Omental fat pad (tissue), 4 donors: ENCODE data around the gene MDC1. TPM values are rescaled to one million over a fixed set of nuclear protein-coding genes. Genes with fewer than 3 reads are reported as not detected.

Experiments
- ATAC-seq: fragments of 150-250 bp; one replicate; pipeline ENCODE4 v1.9.1; 2016; ENCODE audit warnings: mild to moderate bottlenecking, moderate library complexity; ENCODE audit not compliant: low FRiP score
- DNase-seq: peaks from one replicate; pipeline ENCODE4 v3.0.0-alpha.2; 2019; ENCODE audit warnings: low spot score
- small RNA-seq: library from RNA; depleted of rRNA; stranded (forward); fragments of <200 nt; gene quantifications from one replicate; pipeline ENCODE3, GENCODE V24; 2016
- total RNA-seq, 4 donors: library from RNA; depleted of rRNA; stranded (reverse); fragments of >200 nt; gene quantifications; one replicate each; pipeline ENCODE4 v1.1.0, GENCODE V29; 2016
- TF ChIP-seq, protein P1 (sequence below), 3 donors: fragments of 450-650 bp; IDR thresholded peaks; one replicate each; pipeline ENCODE4 v1.5.1; 2016 to 2017; ENCODE audit warnings: antibody characterized with exemption in 3 of 3, mild to moderate bottlenecking in 3 of 3, moderate library complexity in 2 of 3

The MDC1 gene
- total RNA-seq, 4 donors from 2014 or later = 6.2 to 15.0 (median 7.2) TPM

DNA sequence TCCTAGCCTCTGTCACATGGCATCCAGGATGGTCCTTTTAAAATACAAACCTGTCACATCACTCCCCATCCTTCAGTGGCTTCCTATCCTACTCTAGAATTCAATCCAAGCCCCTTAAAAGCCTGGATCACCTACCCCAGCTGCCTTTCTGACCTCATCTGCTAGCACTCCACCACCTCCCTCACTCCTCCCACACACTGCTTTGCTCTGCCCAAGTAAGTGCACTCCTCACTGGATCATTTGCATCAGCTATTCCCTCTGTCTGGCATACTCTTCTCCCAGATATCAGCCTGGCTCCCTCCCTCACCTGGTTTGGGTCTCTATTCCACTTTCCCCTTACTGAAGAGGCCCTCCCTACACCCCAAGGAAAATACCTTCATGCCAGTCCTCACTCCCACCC, 59.6 kb downstream of the MDC1 start:
- TF ChIP-seq, protein P1, sequence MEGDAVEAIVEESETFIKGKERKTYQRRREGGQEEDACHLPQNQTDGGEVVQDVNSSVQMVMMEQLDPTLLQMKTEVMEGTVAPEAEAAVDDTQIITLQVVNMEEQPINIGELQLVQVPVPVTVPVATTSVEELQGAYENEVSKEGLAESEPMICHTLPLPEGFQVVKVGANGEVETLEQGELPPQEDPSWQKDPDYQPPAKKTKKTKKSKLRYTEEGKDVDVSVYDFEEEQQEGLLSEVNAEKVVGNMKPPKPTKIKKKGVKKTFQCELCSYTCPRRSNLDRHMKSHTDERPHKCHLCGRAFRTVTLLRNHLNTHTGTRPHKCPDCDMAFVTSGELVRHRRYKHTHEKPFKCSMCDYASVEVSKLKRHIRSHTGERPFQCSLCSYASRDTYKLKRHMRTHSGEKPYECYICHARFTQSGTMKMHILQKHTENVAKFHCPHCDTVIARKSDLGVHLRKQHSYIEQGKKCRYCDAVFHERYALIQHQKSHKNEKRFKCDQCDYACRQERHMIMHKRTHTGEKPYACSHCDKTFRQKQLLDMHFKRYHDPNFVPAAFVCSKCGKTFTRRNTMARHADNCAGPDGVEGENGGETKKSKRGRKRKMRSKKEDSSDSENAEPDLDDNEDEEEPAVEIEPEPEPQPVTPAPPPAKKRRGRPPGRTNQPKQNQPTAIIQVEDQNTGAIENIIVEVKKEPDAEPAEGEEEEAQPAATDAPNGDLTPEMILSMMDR (IDR thresholded peaks at IDR 0.05) = no peak
- peak; percentile 78 for ATAC-seq
- no peak for DNase-seq

- ATAC-seq (no peak), DNase-seq (no peak)
- TF ChIP-seq, protein P1 (IDR thresholded peaks at IDR 0.05) = no peak
These were observed 60.6 kb downstream of the MDC1 start for GRCh38 chr6:30656513-30656912.

DNA sequence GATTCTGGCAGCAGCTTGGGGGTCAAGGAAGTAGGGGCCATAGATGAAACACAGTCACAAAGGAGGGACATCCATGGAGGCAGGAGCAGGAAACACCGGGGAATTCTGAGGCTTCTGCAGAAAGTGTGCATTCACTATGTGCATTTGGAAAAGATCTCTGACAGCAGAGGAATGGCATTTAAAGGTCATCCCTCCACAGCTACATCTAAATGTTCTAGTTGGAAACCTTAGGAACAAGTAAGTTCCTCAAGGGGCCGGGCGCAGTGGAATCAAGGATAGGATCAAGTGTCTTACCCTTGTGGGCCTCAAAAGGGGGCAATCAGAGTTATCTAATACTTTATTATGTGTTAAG, 61.4 kb downstream of the MDC1 start:
- TF ChIP-seq, protein P1 (IDR thresholded peaks at IDR 0.05) = no peak
- DNase-seq (no peak), ATAC-seq (no peak)

GRCh38 chr6:30654798-30655742, 62.0 kb downstream of the MDC1 start:
- TF ChIP-seq, protein P1 (IDR thresholded peaks at IDR 0.05) = no peak
- DNase-seq (no peak), ATAC-seq (no peak)

- TF ChIP-seq, protein P1 (IDR thresholded peaks at IDR 0.05) = no peak
- no peak for DNase-seq
- no peak for ATAC-seq
These were observed 65.9 kb downstream of the MDC1 start for GRCh38 chr6:30651143-30651542.

Small RNAs within 50 kb of the gene (small RNA-seq; reads per million reads assigned to genes)
- not detected for gene RF00019
- not detected for gene RN7SL353P

Other genes starting within 250 kb of the MDC1 start
- gene HLA-E, start 227.8 kb downstream of the MDC1 start, total RNA-seq = 1,000 to 10,000 TPM in 1 of 4 donors, 100 to 1,000 TPM in 3; 562 to 1,653 (median 781) TPM
- 10 to 100 TPM; 40.1 to 50.6 (median 43.7) TPM for gene GNL1, start 160.8 kb downstream of the MDC1 start, total RNA-seq
- gene PRR3, start 160.0 kb downstream of the MDC1 start, total RNA-seq = 10 to 100 TPM in 1 of 4 donors, 1 to 10 TPM in 3; 5.0 to 10.4 (median 7.5) TPM
- 10 to 100 TPM; 34.4 to 86.0 (median 51.1) TPM for gene ABCF1, start 145.8 kb downstream of the MDC1 start, total RNA-seq
- 10 to 100 TPM; 26.3 to 89.4 (median 42.0) TPM for gene PPP1R10, start 100.0 kb downstream of the MDC1 start, total RNA-seq
- gene MRPS18B, start 99.4 kb downstream of the MDC1 start, total RNA-seq = 10 to 100 TPM; 35.7 to 67.4 (median 43.0) TPM
- gene ATAT1, start 90.4 kb downstream of the MDC1 start, total RNA-seq = 1 to 10 TPM; 3.2 to 7.1 (median 5.8) TPM
- gene C6orf136, start 70.1 kb downstream of the MDC1 start, total RNA-seq = 10 to 100 TPM in 1 of 4 donors, 1 to 10 TPM in 3; 4.7 to 11.2 (median 7.3) TPM
- 10 to 100 TPM; 19.5 to 28.1 (median 24.3) TPM for gene DHX16, start 44.3 kb downstream of the MDC1 start, total RNA-seq
- gene PPP1R18, start 30.6 kb downstream of the MDC1 start, total RNA-seq = 10 to 100 TPM; 25.5 to 55.7 (median 43.4) TPM
- gene NRM, start 26.3 kb downstream of the MDC1 start, total RNA-seq = 1 to 10 TPM; 2.9 to 5.8 (median 3.7) TPM
- gene TUBB, start 3.1 kb upstream of the MDC1 start, total RNA-seq = 100 to 1,000 TPM; 229 to 281 (median 256) TPM
- 100 to 1,000 TPM in 3 of 4 donors, 10 to 100 TPM in 1; 90.2 to 156 (median 142) TPM for gene FLOT1, start 25.4 kb upstream of the MDC1 start, total RNA-seq
- gene IER3, start 27.3 kb upstream of the MDC1 start, total RNA-seq = 100 to 1,000 TPM in 1 of 4 donors, 10 to 100 TPM in 2, 1 to 10 TPM in 1; 6.8 to 224 (median 43.4) TPM
- 10 to 100 TPM in 3 of 4 donors, 1 to 10 TPM in 1; 9.9 to 77.3 (median 48.7) TPM for gene DDR1, start 167.2 kb upstream of the MDC1 start, total RNA-seq
- gene GTF2H4, start 190.9 kb upstream of the MDC1 start, total RNA-seq = 10 to 100 TPM; 10.3 to 22.2 (median 14.7) TPM
- 10 to 100 TPM; 14.0 to 18.8 (median 16.6) TPM for gene VARS2, start 197.0 kb upstream of the MDC1 start, total RNA-seq
- not detected for gene SFTA2, start 214.9 kb upstream of the MDC1 start, total RNA-seq
- gene MUCL3, start 223.7 kb upstream of the MDC1 start, total RNA-seq = under 1 TPM in 1 of 4 donors, not detected in 3; 0.19 TPM